Gastrocnemius medialis (tissue), 4 donors: ENCODE results near the gene NUP62CL.

ENCODE experiments used
- POLR2A ChIP-seq, 2 donors: fragments of 450-650 bp; IDR thresholded peaks; one replicate each; pipeline ENCODE4 v1.6.1; 2017; ENCODE audit warnings: antibody characterized with exemption in 2 of 2, mild to moderate bottlenecking in 2 of 2, moderate library complexity in 2 of 2
- TF ChIP-seq, protein P1 (sequence below), 5 experiments: fragments of 450-650 bp in 3 of 5; fragments of 200-600 bp in 2 of 5; sonication (generic) in 2 of 5; IDR thresholded peaks in 4 of 5; conservative IDR thresholded peaks in 1 of 5; 1 replicate in 4 of 5; 2 replicates in 1 of 5; pipeline ENCODE4 v1.5.1; 2016 to 2019; ENCODE audit warnings: antibody characterized with exemption in 5 of 5, mild to moderate bottlenecking in 3 of 5, moderate library complexity in 3 of 5

DNA sequence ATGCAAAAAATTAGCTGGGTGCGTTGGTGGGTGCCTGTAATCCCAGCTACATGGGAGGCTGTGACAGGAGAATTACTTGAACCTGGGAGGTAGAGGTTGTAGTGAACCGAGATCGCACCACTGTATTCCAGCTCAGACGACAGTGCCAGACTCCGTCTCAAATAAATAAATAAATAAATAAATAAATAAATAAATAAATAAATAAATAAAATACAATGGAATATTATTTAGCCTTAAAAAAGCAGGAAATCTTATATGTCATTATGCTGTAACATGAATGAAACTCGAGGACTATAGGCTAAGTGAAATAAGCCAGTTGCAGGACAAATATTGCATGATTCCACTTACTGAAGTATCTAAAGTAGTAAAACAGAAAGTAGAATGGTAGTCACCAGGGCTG, 130.1 kb downstream of the NUP62CL start:
- no peak for TF ChIP-seq POLR2A (IDR thresholded peaks at IDR 0.05)
- TF ChIP-seq, protein P1, sequence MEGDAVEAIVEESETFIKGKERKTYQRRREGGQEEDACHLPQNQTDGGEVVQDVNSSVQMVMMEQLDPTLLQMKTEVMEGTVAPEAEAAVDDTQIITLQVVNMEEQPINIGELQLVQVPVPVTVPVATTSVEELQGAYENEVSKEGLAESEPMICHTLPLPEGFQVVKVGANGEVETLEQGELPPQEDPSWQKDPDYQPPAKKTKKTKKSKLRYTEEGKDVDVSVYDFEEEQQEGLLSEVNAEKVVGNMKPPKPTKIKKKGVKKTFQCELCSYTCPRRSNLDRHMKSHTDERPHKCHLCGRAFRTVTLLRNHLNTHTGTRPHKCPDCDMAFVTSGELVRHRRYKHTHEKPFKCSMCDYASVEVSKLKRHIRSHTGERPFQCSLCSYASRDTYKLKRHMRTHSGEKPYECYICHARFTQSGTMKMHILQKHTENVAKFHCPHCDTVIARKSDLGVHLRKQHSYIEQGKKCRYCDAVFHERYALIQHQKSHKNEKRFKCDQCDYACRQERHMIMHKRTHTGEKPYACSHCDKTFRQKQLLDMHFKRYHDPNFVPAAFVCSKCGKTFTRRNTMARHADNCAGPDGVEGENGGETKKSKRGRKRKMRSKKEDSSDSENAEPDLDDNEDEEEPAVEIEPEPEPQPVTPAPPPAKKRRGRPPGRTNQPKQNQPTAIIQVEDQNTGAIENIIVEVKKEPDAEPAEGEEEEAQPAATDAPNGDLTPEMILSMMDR (IDR thresholded peaks at IDR 0.05 in 4 of 5, conservative IDR thresholded peaks at IDR 0.05 in 1 of 5), result no peak
